Kidney epithelial cell (primary cell): Measurements from ENCODE around the gene CDX2. TPM values are rescaled to one million over a fixed set of nuclear protein-coding genes. Genes with fewer than 3 reads are reported as not detected.

Source experiments
- DNase-seq: peaks from one replicate; pipeline ENCODE4 v3.0.0-alpha.2; 2010; ENCODE audit warnings: low read depth
- H3K27me3 ChIP-seq: 2 replicates; pipeline ENCODE4 v1.6.0; 2011; ENCODE audit warnings: low read length; ENCODE audit not compliant: control insufficient read depth, insufficient read depth
- H3K36me3 ChIP-seq: 2 replicates; pipeline ENCODE4 v1.5.1; 2011; ENCODE audit warnings: low read length; ENCODE audit not compliant: control insufficient read depth, insufficient read depth
- H3K4me3 ChIP-seq: 2 replicates; pipeline ENCODE4 v1.5.1; 2011; ENCODE audit warnings: low read depth, mild to moderate bottlenecking, control low read depth, low read length
- CTCF ChIP-seq: IDR thresholded peaks from 2 replicates; pipeline ENCODE4 v1.5.1; 2011; ENCODE audit warnings: mild to moderate bottlenecking, moderate library complexity, low read length, control low read depth, inconsistent platforms; ENCODE audit not compliant: insufficient read depth, poor library complexity, severe bottlenecking
- total RNA-seq: library from RNA; depleted of rRNA; stranded (reverse); fragments of >200 nt; gene quantifications from 2 replicates; pipeline ENCODE4 v1.2.3, GENCODE V29; 2015

CDX2 gene
- total RNA-seq, 1 donor from 2014 or later = not detected

DNA sequence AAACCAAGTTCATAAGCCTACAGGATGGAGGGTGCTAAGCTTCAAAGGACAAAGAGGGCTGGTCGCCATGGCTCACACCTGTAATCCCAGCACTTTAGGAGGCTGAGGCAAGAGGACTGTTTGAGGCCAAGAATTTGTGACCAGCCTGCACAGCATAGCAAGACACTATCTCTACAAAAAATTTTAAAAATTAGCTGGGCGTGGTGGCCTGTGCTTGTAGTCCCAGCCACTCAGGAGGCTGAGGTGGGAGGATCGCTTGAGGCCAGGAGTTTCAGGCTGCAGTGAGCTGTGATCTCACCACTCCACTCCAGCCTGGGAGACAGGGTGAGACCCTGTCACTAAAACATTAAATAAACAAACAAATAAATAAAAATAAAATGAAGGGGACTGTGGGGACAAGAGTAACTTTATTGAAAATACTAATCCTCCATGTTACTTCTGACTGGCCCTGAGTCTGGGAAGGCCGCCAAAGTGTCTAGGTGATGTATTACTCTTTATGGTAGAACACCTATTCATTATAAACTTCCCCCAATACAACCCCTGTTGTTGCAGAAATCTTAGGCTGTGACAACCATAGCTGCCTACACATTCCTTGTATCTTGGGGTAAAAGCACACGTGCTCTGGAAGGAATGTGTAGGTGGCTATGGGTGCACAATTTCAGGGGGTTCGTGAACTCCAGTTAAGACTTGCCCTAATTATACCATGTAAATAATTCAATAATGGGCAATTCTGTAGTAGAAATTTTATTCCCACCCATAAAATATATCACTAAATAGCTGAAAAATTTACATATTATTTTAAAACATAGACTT is 34.0 kb upstream of the CDX2 start:
- TF ChIP-seq CTCF = no peak
- Histone ChIP-seq H3K4me3 (no peak overlapping the region), H3K36me3 (no peaks in the 10 kb centered on the region), H3K27me3 (no peaks in the 10 kb centered on the region)
- DNase-seq = no peak

DNA sequence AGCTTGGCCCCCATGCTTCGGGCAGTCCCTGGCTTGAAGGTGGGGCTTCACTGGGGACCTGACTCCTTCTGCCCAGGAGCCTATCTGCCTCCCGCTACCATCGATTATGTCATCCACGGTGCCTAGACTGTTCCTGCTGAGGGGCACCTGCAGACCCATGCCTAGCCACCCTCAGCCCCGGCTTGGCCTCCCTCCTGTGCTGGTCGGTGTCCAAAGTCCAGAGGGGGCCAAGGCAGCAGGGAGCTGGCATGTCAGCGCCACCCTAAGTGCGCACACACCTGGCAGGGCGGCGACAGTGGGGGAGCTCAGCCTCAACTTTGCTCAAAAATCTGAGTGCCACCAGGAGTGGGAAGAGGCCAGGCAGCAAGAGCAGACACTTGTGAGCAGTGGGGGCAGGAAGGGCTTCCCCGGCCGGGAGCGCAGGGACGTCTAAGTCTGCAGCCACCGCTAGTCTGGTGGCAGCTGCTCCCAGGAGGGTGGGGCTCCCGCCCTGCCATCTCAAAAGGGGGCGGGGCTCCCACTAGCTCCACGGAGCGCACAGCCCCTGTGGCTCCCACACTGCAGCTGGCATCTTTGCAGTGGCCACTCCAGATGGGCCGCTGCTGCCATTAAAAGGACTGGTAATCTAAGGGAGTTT is 32.8 kb upstream of the CDX2 start:
- TF ChIP-seq CTCF = no peak
- DNase-seq = no peak
- no peaks in the 10 kb centered on the region for H3K36me3 ChIP-seq
- no peak overlapping the region for H3K4me3 ChIP-seq
- H3K27me3 ChIP-seq = no peaks in the 10 kb centered on the region

- Histone ChIP-seq H3K4me3 (no peak overlapping the region), H3K36me3 (no peaks in the 10 kb centered on the region), H3K27me3 (no peaks in the 10 kb centered on the region)
- no peak for TF ChIP-seq CTCF
- no peak for DNase-seq
Measured at GRCh38 chr13:28001049-28001448, 31.9 kb upstream of the CDX2 start.

DNA sequence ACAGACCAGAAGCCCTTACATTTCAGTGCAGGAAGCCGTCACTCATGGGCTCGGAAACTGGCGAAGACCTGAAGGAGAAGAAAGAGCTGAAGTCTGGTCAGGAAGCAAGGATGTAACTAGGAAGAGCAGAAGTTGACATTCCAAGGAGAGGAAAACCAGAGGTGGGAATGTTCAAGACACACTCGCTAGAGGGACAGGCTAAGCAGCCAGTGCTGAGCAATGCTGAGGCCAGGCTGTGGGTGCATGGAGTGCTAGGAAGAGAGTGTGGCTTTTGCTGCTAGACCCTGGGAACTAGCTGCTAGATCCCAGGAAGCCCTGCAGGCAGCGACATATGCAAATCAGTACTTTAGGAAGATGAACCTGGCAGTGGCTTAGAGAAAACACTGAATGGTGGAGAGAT is 31.5 kb upstream of the CDX2 start:
- Histone ChIP-seq H3K36me3 (no peaks in the 10 kb centered on the region), H3K4me3 (no peak overlapping the region), H3K27me3 (no peaks in the 10 kb centered on the region)
- no peak for TF ChIP-seq CTCF
- DNase-seq = no peak

DNA sequence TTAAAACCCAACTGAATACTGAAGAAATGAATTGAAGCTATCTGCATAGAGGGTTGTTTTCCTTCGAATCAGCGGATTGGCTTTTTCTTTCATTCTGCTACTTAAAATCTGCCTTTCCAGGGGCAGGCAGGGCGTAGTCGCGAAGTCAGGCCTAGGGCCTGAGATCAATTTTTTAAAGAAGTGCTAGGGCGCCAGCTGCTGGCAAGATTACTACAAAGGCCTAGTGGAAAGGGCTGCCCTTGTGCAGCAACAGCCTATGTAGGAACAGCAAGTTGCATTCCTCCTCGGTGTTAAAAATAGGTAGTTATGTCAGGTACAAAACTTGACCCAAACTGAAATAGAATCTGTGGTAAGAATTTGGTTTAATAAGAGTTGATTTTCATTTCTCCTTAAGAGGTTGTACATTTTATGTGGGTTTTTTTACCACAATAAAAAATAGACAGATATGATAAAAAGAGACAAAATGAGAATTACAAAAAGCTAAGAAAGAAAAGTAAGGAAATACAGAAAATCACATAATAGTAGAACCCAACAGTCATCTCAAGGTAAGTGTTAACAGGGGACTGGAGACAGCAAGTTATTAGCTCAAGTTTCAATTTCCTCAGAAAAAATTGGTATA is 28.9 kb upstream of the CDX2 start:
- H3K27me3 ChIP-seq = no peaks in the 10 kb centered on the region
- H3K36me3 ChIP-seq = no peaks in the 10 kb centered on the region
- DNase-seq = no peak
- no peak overlapping the region for H3K4me3 ChIP-seq
- TF ChIP-seq CTCF = peak; percentile 48
